Thoracic aorta endothelial cell (primary cell): Measurements from ENCODE around the gene GRIN1. TPM values are rescaled to one million over a fixed set of nuclear protein-coding genes. Genes with fewer than 3 reads are reported as not detected.

Experiments used
- small RNA-seq: library from RNA; depleted of rRNA; stranded (forward); fragments of <200 nt; gene quantifications from one replicate; pipeline ENCODE3, GENCODE V24; 2012
- total RNA-seq: library from RNA; depleted of rRNA; stranded (reverse); fragments of >200 nt; gene quantifications from 2 replicates; pipeline ENCODE4 v1.2.3, GENCODE V29; 2012

GRIN1 gene
- total RNA-seq = under 0.01 and 0.14 TPM in 2 replicates

GRCh38 chr9:137138722-137139467 lies at the start of gene GRIN1:
Gene GRIN1, plus strand, starts transcription at chr9:137139154. Its CDS starts 333 bp downstream, at chr9:137139487.

DNA sequence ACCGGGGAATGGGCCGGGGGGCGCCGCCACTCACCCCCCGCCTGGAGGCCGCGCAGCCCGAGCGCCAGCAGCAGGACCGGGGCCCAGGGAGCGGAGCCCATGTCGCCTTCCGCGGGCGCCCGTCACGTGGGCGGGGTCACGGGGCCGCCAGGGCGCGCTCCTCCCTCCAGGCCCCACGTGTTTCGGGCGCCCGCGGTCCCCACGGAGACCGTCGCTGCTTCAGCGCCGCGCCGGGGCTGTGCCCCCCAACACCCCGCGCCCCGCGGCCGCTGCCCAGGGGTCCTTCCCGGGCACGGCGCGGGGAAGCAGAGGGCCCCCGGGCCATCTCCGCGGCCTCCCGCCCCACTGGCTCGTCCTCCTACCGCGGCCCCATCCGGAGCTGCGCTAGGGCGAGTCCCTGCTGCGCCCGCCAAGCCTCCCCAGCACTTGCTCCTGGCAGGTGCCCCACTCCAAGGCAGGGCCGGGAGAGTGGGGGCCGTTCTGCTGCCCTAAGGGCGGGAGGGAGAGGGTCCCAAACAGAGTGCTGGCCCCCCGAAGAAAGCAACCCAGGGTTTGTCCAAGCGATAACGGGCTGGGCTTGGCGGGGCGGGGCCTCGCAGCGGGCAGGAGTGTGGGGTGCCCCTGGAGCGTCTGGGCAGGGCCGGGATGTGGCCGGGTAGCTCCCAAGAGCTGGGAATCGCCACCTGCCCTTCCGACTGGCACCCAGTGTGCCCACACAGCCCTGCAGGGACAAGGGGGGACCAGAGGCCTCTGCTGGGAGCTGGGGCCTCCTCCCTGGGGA lies 24.2 kb upstream of the GRIN1 start, which contains the start of gene DPP7:
DPP7 (minus strand) TSS at position 121 of the 781 bp plus-strand sequence; CDS start at position 101, 20 bp downstream.

DNA sequence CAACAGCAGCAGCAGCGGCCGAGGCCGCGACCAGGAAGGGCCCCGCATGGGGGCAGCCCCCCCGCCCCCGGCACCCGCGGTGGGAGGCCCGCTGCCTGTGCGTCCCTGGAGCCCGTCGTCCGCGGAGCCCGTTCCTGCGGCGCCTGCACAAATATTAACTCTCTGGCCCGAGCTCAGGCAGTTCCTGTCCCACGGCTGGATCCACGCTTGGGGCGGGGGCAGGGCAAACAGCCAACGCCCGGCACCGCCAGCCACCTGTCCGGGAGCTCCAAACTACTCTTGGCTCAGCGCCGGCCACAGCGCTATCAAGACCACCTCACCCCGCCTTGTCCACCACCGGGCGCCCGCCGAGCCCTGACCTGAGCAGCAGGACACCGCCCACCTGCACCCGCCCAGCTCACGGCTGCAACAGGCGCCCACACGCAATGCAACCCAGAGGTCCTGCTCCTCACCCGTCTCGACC lies 31.0 kb downstream of the GRIN1 start, which contains the start of gene LRRC26:
LRRC26 (minus strand) TSS at position 156 of the 463 bp plus-strand sequence; CDS start at position 48, 108 bp downstream.

GRCh38 chr9:137188490-137189296 lies 49.7 kb downstream of the GRIN1 start, which contains the start of the genes ANAPC2 and SSNA1:
Gene ANAPC2, minus strand, starts transcription at chr9:137188560. Its CDS starts 28 bp downstream, at chr9:137188532.
Gene SSNA1, plus strand, starts transcription at chr9:137188676. Its CDS starts 51 bp downstream, at chr9:137188727.

GRCh38 chr9:137200311-137201204 lies 61.6 kb downstream of the GRIN1 start, which contains the start of gene TPRN:
Gene TPRN, minus strand, starts transcription at chr9:137200741. Its CDS starts 30 bp downstream, at chr9:137200711.

GRCh38 chr9:137205126-137206069 lies 66.4 kb downstream of the GRIN1 start, which contains the start of the genes NDOR1 and TMEM203:
Gene NDOR1, plus strand, starts transcription at chr9:137205700. Its CDS starts 78 bp downstream, at chr9:137205778.
Gene TMEM203, minus strand, starts transcription at chr9:137205648. Its CDS starts 234 bp downstream, at chr9:137205414.

Small RNAs within 50 kb of the gene (small RNA-seq; reads per million reads assigned to genes)
- gene MIR3621 = not detected
- not detected for gene RF00153

Other genes starting within 250 kb of the GRIN1 start
- 95.3 and 115 TPM in 2 replicates for gene FBXW5, start 194.4 kb upstream of the GRIN1 start, total RNA-seq
- gene C8G, start 193.9 kb upstream of the GRIN1 start, total RNA-seq = not detected in 2 replicates
- gene LCN12, start 186.9 kb upstream of the GRIN1 start, total RNA-seq = not detected in 2 replicates
- not detected in 2 replicates for gene PTGDS, start 161.7 kb upstream of the GRIN1 start, total RNA-seq
- gene LCNL1, start 156.2 kb upstream of the GRIN1 start, total RNA-seq = not detected in 2 replicates
- gene PAXX, start 146.7 kb upstream of the GRIN1 start, total RNA-seq = 16.6 and 17.4 TPM in 2 replicates
- gene CLIC3, start 142.6 kb upstream of the GRIN1 start, total RNA-seq = 0.14 and 0.27 TPM in 2 replicates
- 11.0 and 12.3 TPM in 2 replicates for gene ABCA2, start 110.9 kb upstream of the GRIN1 start, total RNA-seq
- gene FUT7, start 107.1 kb upstream of the GRIN1 start, total RNA-seq = not detected in 2 replicates
- gene NPDC1, start 93.0 kb upstream of the GRIN1 start, total RNA-seq = 39.0 and 47.4 TPM in 2 replicates
- not detected in 2 replicates for gene ENTPD2, start 85.1 kb upstream of the GRIN1 start, total RNA-seq
- 19.7 and 36.7 TPM in 2 replicates for gene SAPCD2, start 68.6 kb upstream of the GRIN1 start, total RNA-seq
- 16.2 and 20.7 TPM in 2 replicates for gene UAP1L1, start 61.6 kb upstream of the GRIN1 start, total RNA-seq
- gene MAN1B1, start 52.2 kb upstream of the GRIN1 start, total RNA-seq = 45.7 and 53.3 TPM in 2 replicates
- 55.6 and 69.3 TPM in 2 replicates for gene DPP7, start 24.4 kb upstream of the GRIN1 start, total RNA-seq
- not detected in 2 replicates for gene LRRC26, start 30.9 kb downstream of the GRIN1 start, total RNA-seq
- not detected in 2 replicates for gene TMEM210, start 32.9 kb downstream of the GRIN1 start, total RNA-seq
- gene ANAPC2, start 49.4 kb downstream of the GRIN1 start, total RNA-seq = 28.2 and 31.2 TPM in 2 replicates
- 84.6 and 91.9 TPM in 2 replicates for gene SSNA1, start 49.5 kb downstream of the GRIN1 start, total RNA-seq
- gene TPRN, start 61.6 kb downstream of the GRIN1 start, total RNA-seq = 6.3 and 8.7 TPM in 2 replicates
- 25.2 and 27.3 TPM in 2 replicates for gene TMEM203, start 66.5 kb downstream of the GRIN1 start, total RNA-seq
- 8.2 and 11.1 TPM in 2 replicates for gene NDOR1, start 66.5 kb downstream of the GRIN1 start, total RNA-seq
- gene RNF208, start 83.1 kb downstream of the GRIN1 start, total RNA-seq = 0.13 and 0.43 TPM in 2 replicates
- 0.27 and 0.29 TPM in 2 replicates for gene CYSRT1, start 86.0 kb downstream of the GRIN1 start, total RNA-seq
- 0.07 TPM in 1 of 2 replicates, not detected in the other for gene RNF224, start 88.3 kb downstream of the GRIN1 start, total RNA-seq
- gene SLC34A3, start 91.7 kb downstream of the GRIN1 start, total RNA-seq = not detected in 2 replicates
- gene TUBB4B, start 102.1 kb downstream of the GRIN1 start, total RNA-seq = 240 and 376 TPM in 2 replicates
- gene STPG3, start 112.1 kb downstream of the GRIN1 start, total RNA-seq = not detected in 2 replicates
- 52.3 and 62.5 TPM in 2 replicates for gene NELFB, start 116.2 kb downstream of the GRIN1 start, total RNA-seq
- 48.3 and 50.1 TPM in 2 replicates for gene TOR4A, start 138.6 kb downstream of the GRIN1 start, total RNA-seq
- 12.1 and 16.5 TPM in 2 replicates for gene NRARP, start 163.1 kb downstream of the GRIN1 start, total RNA-seq